ENCODE results near the gene RAB38. TPM values are rescaled to one million over a fixed set of nuclear protein-coding genes. Genes with fewer than 3 reads are reported as not detected.

RAB38 gene
- total RNA-seq, 1 donor from 2014 or later: 0.24 TPM

DNA sequence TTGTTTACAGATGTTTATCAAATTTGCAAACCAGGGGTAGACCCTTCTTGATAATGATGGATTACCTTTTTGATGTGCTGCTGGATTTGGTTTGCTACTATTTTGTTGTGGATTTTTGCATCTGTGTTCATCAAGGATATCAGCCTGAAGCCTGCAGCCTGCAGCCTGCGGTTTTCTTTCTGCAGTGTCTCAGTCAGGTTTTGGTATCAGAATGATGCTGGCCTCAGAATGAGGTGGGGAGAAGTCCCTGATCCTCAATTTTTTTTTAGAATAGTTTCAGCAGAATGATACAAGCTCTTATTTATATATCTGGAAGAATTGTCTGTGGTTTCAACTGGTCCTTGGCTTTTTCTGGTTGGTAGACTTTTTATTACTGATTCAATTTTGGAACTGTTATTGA is 19.7 kb upstream of the RAB38 start:
- Mint-ChIP-seq H3K4me3 (no peak overlapping the region), H3K4me1 (no peaks in the 10 kb centered on the region), H3K27me3 (no peaks in the 10 kb centered on the region), H3K36me3 (ENCODE audit: low read depth) (no peaks in the 10 kb centered on the region), H3K27ac (no peak overlapping the region), H3K9me3 (peaks cover 28% of the 10 kb centered on the region)
- intact Hi-C loops (cut with micrococcal nuclease): no loop called here
- TF ChIP-seq, protein P1, sequence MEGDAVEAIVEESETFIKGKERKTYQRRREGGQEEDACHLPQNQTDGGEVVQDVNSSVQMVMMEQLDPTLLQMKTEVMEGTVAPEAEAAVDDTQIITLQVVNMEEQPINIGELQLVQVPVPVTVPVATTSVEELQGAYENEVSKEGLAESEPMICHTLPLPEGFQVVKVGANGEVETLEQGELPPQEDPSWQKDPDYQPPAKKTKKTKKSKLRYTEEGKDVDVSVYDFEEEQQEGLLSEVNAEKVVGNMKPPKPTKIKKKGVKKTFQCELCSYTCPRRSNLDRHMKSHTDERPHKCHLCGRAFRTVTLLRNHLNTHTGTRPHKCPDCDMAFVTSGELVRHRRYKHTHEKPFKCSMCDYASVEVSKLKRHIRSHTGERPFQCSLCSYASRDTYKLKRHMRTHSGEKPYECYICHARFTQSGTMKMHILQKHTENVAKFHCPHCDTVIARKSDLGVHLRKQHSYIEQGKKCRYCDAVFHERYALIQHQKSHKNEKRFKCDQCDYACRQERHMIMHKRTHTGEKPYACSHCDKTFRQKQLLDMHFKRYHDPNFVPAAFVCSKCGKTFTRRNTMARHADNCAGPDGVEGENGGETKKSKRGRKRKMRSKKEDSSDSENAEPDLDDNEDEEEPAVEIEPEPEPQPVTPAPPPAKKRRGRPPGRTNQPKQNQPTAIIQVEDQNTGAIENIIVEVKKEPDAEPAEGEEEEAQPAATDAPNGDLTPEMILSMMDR (IDR thresholded peaks at IDR 0.05): no peak
- ChIA-PET CTCF (no interaction called here), POLR2A (no interaction called here)
- DNase-seq (no peak), ATAC-seq (ENCODE audit: low read depth) (no peak)

DNA sequence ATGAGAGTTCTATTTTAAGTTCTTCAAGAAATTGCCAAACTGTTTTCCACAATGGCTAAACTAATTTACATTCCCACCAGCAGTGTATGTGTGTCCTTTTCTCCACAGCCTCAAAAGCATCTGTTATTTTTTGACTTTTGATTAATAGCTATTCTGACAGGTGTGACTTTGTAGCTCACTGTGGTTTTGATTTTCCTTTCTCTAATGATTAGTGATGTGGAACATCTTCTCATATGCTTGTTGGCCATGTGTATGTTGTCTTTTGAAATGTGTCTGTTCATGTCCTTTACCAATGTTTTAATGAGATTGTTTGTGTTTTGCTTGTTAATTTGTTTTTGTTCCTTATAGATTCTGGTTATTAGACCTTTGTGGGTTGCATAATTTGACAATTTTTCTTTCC is 18.0 kb upstream of the RAB38 start:
- H3K27ac Mint-ChIP-seq: no peak overlapping the region
- no peaks in the 10 kb centered on the region for H3K36me3 Mint-ChIP-seq (ENCODE audit: low read depth)
- TF ChIP-seq, protein P1 (IDR thresholded peaks at IDR 0.05): no peak
- ChIA-PET POLR2A (interaction anchor here (0.6 kb wide), 1 partner anchor 875 kb away, joined by 3 read pairs; no protein-coding TSS in a partner anchor), CTCF (no interaction called here)
- DNase-seq (no peak), ATAC-seq (ENCODE audit: low read depth) (no peak)
- no peaks in the 10 kb centered on the region for H3K27me3 Mint-ChIP-seq
- peaks cover 28% of the 10 kb centered on the region for H3K9me3 Mint-ChIP-seq
- no peak overlapping the region for H3K4me3 Mint-ChIP-seq
- H3K4me1 Mint-ChIP-seq: no peaks in the 10 kb centered on the region
- intact Hi-C loops (cut with micrococcal nuclease): no loop called here

DNA sequence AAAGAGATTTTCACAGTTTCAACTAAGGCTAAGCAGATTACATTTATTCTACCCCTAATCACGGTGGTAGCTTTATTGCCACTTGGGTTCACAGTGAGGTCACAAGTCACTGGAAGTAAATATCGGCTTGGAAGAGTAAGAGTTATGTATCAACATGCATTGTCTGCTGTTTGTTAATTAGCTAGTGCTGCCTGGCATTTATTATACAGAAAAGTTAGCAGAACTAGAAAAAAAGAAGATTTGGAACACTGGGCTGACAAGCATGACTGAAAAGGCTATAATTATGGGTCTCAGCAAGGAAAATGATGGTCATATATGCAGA is 13.7 kb upstream of the RAB38 start:
- Mint-ChIP-seq H3K9me3 (peaks cover 10% of the 10 kb centered on the region), H3K27me3 (no peaks in the 10 kb centered on the region), H3K4me3 (no peak overlapping the region), H3K36me3 (ENCODE audit: low read depth) (no peaks in the 10 kb centered on the region), H3K27ac (no peak overlapping the region), H3K4me1 (no peaks in the 10 kb centered on the region)
- ChIA-PET POLR2A (no interaction called here), CTCF (no interaction called here)
- no peak for DNase-seq
- TF ChIP-seq, protein P1 (IDR thresholded peaks at IDR 0.05): no peak
- intact Hi-C loops (cut with micrococcal nuclease): no loop called here
- no peak for ATAC-seq (ENCODE audit: low read depth)

DNA sequence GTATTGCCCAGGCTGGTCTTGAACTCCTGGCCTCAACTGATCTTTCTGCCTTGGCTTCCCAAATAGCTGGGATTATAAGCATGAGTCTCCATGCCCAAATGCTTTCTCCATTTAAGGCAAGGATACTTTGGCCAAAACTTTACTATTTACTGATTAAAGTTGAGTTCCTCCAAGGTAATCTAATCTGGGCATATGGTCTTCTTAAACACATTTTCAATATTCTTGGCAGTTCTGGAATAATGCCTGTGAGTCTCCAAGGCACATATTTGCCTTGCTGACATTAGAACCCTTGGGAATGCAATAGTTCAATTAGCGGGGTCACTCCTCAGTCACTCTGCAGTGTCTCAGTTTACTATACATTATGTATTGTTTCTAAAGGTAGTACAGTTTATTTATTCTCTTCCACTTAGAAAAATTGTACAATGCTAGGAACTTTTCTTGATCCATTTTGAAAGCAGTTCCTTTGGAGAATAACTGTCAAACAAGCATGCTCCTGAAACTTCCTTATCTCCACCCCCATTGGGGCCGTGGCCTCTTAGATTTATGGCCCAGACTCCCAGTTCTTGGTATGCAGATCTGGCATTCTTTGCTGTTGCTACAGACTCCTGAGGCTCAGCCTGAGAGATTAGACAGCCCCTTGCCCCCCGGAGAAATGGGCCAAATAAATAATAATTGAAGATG is 13.1 kb upstream of the RAB38 start:
- DNase-seq (no peak), ATAC-seq (ENCODE audit: low read depth) (no peak)
- intact Hi-C loops (cut with micrococcal nuclease): no loop called here
- H3K9me3 Mint-ChIP-seq: peaks cover 10% of the 10 kb centered on the region
- no peaks in the 10 kb centered on the region for H3K27me3 Mint-ChIP-seq
- ChIA-PET POLR2A (no interaction called here), CTCF (no interaction called here)
- H3K36me3 Mint-ChIP-seq (ENCODE audit: low read depth): no peaks in the 10 kb centered on the region
- H3K4me3 Mint-ChIP-seq: no peak overlapping the region
- no peak overlapping the region for H3K27ac Mint-ChIP-seq
- TF ChIP-seq, protein P1 (IDR thresholded peaks at IDR 0.05): no peak
- no peaks in the 10 kb centered on the region for H3K4me1 Mint-ChIP-seq

DNA sequence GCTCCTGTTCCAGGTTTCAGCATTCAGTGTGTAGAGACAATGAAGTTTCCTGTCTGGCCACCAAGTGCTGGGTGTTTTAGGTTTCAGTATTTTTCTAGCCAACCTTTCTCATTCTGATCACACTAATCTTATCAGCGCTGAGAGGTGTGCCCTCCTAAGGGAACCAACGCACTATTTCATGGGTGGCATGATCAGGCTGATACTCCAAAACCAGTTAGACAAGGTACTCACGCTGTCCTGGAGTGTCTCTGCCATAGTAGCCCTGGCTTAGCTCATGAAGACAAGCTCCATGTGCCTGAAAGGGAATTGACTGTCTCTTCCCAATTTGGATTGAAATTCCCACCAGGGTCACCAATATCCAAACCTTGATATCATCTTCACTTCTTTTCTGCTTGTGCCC is 8.0 kb upstream of the RAB38 start:
- Mint-ChIP-seq H3K4me1 (no peaks in the 10 kb centered on the region), H3K27me3 (peaks cover 3% of the 10 kb centered on the region), H3K27ac (no peak overlapping the region), H3K4me3 (no peak overlapping the region), H3K36me3 (ENCODE audit: low read depth) (no peaks in the 10 kb centered on the region), H3K9me3 (peaks cover 7% of the 10 kb centered on the region)
- CTCF ChIA-PET: no interaction called here
- TF ChIP-seq, protein P1 (IDR thresholded peaks at IDR 0.05): no peak
- DNase-seq: no peak
- ATAC-seq (ENCODE audit: low read depth): no peak
- POLR2A ChIA-PET: no interaction called here
- intact Hi-C loops (cut with micrococcal nuclease): no loop called here
